AG10803 (cell line): Measurements from ENCODE around the gene SHOC2.

ENCODE experiments used
- DNase-seq: peaks from one replicate; pipeline ENCODE4 v3.0.0; 2010; ENCODE audit warnings: low read depth
- H3K4me3 ChIP-seq: 2 replicates; pipeline ENCODE4 v1.5.1; 2011; ENCODE audit warnings: mild to moderate bottlenecking, low read length, control low read depth
- TF ChIP-seq, protein P1 (sequence below): conservative IDR thresholded peaks from 2 replicates; pipeline ENCODE4 v1.5.1; 2011; ENCODE audit warnings: mild to moderate bottlenecking, low read length, control low read depth, inconsistent platforms

SHOC2 gene

DNA sequence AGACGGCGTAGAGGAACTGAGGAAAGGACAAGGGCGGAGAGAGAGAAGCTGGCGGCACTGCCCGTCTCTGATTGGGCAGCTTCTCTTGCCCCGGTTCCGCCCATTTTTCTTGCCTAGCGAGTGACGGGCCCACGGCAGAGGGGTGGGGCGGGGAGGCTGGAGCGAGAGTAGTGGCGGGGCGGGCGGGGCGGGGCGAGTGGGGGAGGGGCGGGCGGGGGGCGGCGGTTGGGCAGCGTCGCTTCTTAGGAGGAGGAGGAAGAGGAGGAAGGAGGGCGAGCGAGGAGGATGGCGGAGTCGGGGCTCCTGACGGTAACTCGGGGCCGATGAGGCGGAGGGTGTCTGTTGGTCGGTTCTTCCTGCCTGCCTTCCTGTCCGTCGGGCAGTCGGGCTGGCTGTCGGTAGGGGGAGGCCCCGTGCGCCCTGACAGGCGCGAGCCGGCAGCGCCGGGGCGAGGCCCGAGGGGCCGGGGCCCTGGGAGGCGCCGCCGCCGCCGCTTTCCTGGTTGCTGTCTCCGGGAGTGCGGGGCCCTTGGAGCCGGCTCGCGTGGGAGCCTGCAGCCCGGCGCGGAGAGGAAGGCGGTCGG lies at the start of gene SHOC2:
TSS of gene SHOC2 (plus strand) at position 256 of the 583 bp plus-strand sequence. CDS start 44,755 bp downstream, outside the sequence.
- TF ChIP-seq, protein P1, sequence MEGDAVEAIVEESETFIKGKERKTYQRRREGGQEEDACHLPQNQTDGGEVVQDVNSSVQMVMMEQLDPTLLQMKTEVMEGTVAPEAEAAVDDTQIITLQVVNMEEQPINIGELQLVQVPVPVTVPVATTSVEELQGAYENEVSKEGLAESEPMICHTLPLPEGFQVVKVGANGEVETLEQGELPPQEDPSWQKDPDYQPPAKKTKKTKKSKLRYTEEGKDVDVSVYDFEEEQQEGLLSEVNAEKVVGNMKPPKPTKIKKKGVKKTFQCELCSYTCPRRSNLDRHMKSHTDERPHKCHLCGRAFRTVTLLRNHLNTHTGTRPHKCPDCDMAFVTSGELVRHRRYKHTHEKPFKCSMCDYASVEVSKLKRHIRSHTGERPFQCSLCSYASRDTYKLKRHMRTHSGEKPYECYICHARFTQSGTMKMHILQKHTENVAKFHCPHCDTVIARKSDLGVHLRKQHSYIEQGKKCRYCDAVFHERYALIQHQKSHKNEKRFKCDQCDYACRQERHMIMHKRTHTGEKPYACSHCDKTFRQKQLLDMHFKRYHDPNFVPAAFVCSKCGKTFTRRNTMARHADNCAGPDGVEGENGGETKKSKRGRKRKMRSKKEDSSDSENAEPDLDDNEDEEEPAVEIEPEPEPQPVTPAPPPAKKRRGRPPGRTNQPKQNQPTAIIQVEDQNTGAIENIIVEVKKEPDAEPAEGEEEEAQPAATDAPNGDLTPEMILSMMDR: peak; percentile 27
- peak within 1 kb of the TSS; percentile 83 for H3K4me3 ChIP-seq
- no peak for DNase-seq

DNA sequence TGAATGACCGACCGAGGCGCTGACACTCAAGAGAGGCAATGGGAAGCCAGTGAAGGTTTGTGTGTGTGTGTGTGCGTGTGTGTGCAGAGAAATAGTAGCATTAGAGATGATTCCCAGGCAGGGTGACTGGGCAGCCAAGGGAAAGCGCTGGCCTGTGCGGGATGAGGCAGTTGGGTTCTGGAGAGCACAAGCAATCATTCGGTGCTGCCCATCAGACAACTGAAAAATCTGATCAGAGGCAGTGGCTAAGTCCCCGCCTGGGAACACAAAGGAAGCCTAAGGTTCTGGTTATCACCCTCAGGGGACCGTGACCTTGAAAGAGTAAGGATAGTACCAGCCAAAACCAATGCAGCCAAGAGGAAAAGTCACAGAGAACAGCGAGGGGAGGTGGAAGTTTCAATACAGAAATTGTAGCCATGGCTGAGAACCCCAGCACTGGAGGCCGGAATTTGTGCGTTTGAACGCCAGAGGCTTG lies 48.5 kb upstream of the SHOC2 start:
- H3K4me3 ChIP-seq: peak overlapping the region; percentile 60
- TF ChIP-seq, protein P1: no peak
- peak; percentile 53 for DNase-seq

DNA sequence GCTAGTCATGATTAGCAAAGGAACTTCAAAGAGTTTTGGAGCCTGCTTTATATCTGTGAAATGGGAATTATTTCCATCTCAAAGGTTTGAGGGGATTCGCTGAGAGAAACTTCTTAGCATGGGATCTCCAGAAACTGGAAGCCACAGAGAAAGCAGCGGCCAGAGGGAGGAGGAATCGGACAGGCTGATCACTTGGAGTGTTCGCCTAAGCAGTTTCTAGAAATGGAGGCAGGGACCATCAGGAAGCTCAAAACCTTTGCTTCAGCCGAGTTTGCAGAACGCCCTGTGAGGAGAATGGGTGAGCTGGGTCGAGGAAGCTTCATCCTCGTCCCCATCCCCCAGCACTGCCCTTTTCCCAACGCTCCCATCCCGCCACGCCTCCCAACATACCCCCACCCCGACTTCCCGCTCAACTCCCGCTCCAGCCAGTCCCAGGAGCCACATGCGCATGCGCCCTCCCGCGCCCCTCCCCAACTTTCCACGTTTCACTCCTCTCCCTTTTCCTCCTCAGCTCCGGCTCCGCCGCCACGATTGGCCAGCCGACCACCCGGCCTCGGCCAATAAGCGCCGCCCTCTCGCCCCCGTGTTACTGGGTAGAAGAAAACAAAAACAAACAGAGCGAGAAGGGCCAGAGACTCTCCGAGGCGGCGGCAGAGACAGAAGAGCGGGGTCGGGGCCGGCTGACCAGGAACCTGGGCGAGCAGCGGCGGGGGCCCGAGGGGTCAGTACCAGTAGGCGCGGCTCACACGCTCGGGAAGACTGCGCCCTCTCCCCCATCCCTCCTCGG lies 47.9 kb upstream of the SHOC2 start, which contains the start of gene PDCD4:
TSS of gene PDCD4 (plus strand) at position 631 of the 787 bp plus-strand sequence. CDS start 4,100 bp downstream, outside the sequence.
- H3K4me3 ChIP-seq: peak within 1 kb of the TSS; percentile 81
- DNase-seq: peak; percentile 97
- TF ChIP-seq, protein P1: no peak

DNA sequence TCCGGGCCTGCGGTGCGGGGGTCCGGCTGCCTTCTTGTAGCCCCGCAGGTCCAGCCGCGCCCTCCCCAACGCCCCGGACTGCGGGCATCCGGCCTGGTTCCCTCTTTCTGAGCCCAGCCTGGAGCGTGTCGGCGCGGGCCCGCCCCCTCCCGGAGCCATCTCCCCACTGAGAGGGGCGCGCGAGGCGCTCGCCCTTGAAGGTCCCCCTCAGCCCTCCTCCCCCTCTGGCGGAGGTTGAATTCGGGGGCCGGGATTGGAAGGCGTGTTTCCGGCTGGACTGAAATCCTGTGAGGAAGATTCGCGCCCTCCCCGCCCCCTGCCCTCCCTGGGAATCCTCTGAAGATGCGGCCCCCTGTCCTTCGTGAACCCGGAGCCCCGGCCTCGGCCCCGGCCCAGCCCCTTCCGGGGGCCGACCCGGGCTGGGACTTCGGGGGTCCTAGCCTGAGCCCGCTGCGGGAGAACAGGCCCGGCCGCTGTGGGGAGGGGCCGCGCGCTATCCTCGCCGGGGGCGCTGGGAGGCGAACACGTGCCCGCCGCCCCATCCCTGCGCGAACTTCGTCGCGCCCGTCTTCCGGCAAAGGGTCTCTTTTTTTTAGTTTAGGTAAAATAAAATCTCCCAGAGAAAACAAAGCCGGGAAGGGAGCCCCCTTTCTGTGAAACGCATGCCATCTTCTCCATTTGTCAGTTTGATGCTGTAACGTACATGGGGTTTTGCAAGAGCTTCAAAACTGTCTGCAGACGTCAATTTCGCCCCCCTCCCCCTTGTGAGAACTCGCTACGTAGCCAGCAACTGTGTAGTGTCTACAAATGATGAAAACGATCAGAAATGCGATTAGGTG lies 47.0 kb upstream of the SHOC2 start:
- H3K4me3 ChIP-seq: peak overlapping the region; percentile 81
- TF ChIP-seq, protein P1: peak; percentile 35
- peak; percentile 82 for DNase-seq

DNA sequence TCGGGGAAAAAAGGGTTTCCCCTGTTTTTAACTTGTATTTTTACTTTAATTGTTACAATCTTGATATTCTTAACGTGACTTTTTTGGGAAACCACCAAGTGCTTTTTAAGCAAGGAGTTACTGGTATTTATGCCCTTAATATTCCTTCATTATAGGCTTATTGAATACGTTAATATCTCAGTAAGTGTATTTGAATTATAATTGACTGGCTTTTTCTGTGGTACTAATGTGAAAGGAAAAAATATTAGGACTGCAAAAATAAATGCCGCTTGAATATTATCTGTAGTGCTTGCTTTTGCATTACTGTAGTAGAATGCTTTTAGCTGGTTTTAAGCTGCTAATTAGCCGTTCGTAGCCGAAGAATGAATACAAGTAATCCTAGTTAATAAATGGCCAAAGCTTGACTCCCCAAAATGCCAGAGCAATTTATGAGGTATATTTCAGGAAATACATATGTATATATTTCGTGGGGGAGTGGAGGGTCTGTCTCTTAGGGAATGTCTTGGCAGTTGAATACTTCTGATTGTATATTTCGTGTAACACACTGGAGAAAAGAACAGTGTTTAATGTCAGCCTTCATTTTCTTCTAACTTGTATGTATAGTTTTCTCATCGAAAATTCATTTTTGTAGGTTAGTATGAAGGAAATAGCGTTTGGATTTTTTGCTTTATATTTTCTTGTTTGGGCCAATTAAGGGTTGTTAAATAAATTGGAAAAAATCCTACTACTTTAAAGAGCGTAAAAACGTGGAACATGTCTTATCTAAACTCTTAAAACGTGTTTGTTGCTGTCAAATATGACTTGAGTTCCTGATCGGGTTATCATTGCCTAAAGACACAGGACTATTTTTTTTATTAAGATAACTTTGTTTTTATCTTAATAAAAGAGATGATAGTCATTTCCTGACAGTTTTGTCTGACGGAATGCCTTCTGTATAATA lies 46.1 kb upstream of the SHOC2 start:
- DNase-seq: no peak
- peak overlapping the region; percentile 81 for H3K4me3 ChIP-seq
- TF ChIP-seq, protein P1: no peak

DNA sequence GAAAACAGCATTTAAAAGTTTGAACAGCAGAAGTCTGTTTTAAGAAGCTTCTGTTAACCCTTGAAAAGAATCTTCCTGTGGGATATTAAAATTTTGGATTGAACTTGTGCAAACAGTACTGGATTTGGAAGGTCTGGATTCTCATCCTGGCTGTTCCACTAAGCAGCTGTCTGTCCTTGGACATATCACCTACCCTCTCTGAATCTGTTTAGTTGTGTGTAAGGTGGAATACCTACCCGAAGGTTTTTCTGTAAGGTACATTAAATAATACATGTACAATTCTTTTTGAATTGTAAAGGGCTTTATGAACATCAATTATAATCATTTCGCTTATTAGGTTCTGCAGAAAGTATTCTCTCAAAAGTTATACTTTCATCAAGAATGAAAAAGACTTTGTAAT lies 45.5 kb upstream of the SHOC2 start:
- H3K4me3 ChIP-seq: peak overlapping the region; percentile 81
- TF ChIP-seq, protein P1: no peak
- no peak for DNase-seq
